RWPE2 (cell line): ENCODE measurements around the gene PLEKHG4.

Experiments
- ATAC-seq: fragments of 200-7000 bp; cut with Tn5 transposase; 3 replicates; pipeline ENCODE4 v1.9.1; 2021; ENCODE audit warnings: low read depth
- DNase-seq: peaks from one replicate; pipeline ENCODE4 v3.0.0-alpha.2; 2020; ENCODE audit warnings: low spot score
- H3K27ac ChIP-seq: fragments of 450-650 bp; 2 replicates; pipeline ENCODE4 v1.5.1; 2017; ENCODE audit warnings: mild to moderate bottlenecking; ENCODE audit not compliant: poor library complexity, severe bottlenecking
- H3K27me3 ChIP-seq: fragments of 250-450 bp; sonication (Bioruptor Pico); 2 replicates; pipeline ENCODE4 v1.5.1; 2021; ENCODE audit warnings: mild to moderate bottlenecking, moderate library complexity; ENCODE audit not compliant: insufficient read depth, poor library complexity, severe bottlenecking
- H3K36me3 ChIP-seq: fragments of 250-450 bp; sonication (Bioruptor Pico); 2 replicates; pipeline ENCODE4 v1.5.1; 2020; ENCODE audit warnings: low read depth, mild to moderate bottlenecking, moderate library complexity
- H3K4me1 ChIP-seq: fragments of 250-450 bp; sonication (Bioruptor Pico); 2 replicates; pipeline ENCODE4 v1.5.1; 2021; ENCODE audit warnings: mild to moderate bottlenecking, moderate library complexity; ENCODE audit not compliant: insufficient read depth, poor library complexity, severe bottlenecking
- H3K4me3 ChIP-seq: fragments of 250-450 bp; sonication (Bioruptor Pico); 2 replicates; pipeline ENCODE4 v1.5.1; 2021; ENCODE audit warnings: mild to moderate bottlenecking, moderate library complexity; ENCODE audit not compliant: severe bottlenecking
- H3K9me3 ChIP-seq: fragments of 250-450 bp; sonication (Bioruptor Pico); 2 replicates; pipeline ENCODE4 v1.5.1; 2021; ENCODE audit warnings: mild to moderate bottlenecking, moderate library complexity; ENCODE audit not compliant: severe bottlenecking
- TF ChIP-seq, protein P1 (sequence below): fragments of 450-650 bp; IDR thresholded peaks from one replicate; pipeline ENCODE4 v1.5.1; 2017; ENCODE audit warnings: mild to moderate bottlenecking, moderate library complexity; ENCODE audit not compliant: poor library complexity, severe bottlenecking

Gene PLEKHG4, protein sequence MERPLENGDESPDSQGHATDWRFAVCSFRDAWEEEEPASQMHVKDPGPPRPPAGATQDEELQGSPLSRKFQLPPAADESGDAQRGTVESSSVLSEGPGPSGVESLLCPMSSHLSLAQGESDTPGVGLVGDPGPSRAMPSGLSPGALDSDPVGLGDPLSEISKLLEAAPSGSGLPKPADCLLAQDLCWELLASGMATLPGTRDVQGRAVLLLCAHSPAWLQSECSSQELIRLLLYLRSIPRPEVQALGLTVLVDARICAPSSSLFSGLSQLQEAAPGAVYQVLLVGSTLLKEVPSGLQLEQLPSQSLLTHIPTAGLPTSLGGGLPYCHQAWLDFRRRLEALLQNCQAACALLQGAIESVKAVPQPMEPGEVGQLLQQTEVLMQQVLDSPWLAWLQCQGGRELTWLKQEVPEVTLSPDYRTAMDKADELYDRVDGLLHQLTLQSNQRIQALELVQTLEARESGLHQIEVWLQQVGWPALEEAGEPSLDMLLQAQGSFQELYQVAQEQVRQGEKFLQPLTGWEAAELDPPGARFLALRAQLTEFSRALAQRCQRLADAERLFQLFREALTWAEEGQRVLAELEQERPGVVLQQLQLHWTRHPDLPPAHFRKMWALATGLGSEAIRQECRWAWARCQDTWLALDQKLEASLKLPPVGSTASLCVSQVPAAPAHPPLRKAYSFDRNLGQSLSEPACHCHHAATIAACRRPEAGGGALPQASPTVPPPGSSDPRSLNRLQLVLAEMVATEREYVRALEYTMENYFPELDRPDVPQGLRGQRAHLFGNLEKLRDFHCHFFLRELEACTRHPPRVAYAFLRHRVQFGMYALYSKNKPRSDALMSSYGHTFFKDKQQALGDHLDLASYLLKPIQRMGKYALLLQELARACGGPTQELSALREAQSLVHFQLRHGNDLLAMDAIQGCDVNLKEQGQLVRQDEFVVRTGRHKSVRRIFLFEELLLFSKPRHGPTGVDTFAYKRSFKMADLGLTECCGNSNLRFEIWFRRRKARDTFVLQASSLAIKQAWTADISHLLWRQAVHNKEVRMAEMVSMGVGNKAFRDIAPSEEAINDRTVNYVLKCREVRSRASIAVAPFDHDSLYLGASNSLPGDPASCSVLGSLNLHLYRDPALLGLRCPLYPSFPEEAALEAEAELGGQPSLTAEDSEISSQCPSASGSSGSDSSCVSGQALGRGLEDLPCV

DNA sequence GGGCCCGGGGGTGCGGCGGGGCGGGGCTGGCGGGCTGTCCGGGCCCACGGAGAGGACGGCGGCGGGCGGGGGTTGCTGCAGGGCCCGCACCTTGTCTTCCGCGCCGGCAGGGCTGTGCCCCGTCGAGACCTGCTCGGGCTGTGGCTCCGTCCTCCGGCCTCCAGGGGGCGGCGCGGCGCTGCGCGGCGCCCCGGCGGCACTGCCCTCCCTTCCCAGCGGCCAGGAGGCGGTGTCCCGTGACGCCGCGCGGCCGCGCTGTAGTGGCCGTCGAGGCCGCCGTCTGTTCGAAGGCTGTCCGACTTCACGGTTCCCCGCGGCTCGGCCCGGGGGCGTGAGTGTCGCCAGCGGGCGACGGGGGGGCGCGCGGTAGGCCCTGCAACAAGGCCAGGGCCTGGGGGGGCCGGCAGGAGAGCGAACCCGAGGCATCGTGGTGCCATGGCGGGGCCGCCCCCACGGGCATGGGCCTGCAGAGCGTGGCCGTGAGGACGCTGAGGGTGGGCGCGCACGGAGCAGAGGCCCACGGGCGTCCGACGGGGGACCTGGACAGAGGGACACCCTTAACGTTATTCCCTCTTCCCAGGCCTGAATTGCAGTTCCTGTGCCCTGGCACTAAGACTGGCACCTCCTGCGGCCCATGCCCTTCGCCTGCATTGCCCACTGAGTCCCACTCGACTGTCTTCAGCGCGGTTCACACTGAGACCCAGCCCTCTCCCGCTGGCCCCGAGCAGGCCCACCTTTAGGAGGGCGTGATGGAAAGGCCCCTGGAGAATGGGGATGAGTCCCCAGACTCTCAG, at the start of gene PLEKHG4:
Gene PLEKHG4 (plus strand): TSS at position 237 of the 794 bp plus-strand sequence. CDS start 513 bp downstream, at position 750.
- Histone ChIP-seq H3K36me3 (peaks cover 52% of the 10 kb centered on the region), H3K4me3 (peak within 1 kb of the TSS; percentile 80), H3K27me3 (no peaks in the 10 kb centered on the region), H3K27ac (peak within 1 kb of the TSS; percentile 95), H3K4me1 (peaks cover 21% of the 10 kb centered on the region), H3K9me3 (no peaks in the 10 kb centered on the region)
- DNase-seq (no peak), ATAC-seq (peak; percentile 78)
- TF ChIP-seq, protein P1, sequence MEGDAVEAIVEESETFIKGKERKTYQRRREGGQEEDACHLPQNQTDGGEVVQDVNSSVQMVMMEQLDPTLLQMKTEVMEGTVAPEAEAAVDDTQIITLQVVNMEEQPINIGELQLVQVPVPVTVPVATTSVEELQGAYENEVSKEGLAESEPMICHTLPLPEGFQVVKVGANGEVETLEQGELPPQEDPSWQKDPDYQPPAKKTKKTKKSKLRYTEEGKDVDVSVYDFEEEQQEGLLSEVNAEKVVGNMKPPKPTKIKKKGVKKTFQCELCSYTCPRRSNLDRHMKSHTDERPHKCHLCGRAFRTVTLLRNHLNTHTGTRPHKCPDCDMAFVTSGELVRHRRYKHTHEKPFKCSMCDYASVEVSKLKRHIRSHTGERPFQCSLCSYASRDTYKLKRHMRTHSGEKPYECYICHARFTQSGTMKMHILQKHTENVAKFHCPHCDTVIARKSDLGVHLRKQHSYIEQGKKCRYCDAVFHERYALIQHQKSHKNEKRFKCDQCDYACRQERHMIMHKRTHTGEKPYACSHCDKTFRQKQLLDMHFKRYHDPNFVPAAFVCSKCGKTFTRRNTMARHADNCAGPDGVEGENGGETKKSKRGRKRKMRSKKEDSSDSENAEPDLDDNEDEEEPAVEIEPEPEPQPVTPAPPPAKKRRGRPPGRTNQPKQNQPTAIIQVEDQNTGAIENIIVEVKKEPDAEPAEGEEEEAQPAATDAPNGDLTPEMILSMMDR: peak; percentile 96

DNA sequence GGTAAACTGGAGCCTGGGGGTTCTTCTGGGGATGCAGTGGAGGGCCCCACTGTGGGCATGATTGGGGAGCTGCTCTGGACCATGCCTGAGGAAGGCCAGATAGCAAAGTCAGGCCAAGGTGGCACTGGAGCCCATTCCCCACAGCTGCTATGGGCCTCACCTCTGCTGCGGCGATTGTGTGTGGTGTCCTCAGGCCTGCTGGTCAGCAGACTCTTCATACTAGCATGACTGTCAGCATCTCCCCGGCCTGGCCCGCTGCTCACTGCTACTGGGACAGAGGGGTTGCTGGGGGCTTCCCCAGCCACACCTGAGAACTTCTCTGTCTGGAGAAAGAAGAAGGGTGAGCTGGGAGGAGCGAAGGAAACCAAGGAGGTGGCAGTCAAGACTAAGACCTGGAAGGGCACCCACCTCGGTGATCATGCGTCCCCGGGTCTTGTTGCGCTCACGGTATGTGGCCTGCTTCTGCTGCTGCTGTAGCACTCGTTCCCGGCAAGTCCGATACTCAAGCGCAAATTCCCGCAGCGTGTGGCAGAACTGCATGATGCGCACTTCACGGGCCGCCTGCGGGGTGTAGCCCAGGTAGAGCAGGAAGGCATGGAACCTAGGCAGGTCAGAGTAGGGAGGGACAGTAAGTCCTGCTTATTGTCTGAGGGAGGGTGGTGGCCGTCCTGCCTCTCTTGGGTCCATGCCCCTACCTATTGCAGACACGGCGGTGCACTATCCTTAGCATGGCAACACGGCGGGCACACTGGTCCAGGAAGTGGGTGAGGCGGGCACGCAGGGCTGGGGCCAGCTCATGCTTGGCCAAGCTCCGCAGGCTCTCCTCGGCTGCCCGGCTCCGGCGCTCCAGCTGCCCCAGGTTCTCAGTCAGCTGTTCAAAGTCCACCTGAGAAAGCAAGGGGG, 49.2 kb upstream of the PLEKHG4 start:
- H3K36me3 ChIP-seq: peaks cover 72% of the 10 kb centered on the region
- TF ChIP-seq, protein P1: no peak

DNA sequence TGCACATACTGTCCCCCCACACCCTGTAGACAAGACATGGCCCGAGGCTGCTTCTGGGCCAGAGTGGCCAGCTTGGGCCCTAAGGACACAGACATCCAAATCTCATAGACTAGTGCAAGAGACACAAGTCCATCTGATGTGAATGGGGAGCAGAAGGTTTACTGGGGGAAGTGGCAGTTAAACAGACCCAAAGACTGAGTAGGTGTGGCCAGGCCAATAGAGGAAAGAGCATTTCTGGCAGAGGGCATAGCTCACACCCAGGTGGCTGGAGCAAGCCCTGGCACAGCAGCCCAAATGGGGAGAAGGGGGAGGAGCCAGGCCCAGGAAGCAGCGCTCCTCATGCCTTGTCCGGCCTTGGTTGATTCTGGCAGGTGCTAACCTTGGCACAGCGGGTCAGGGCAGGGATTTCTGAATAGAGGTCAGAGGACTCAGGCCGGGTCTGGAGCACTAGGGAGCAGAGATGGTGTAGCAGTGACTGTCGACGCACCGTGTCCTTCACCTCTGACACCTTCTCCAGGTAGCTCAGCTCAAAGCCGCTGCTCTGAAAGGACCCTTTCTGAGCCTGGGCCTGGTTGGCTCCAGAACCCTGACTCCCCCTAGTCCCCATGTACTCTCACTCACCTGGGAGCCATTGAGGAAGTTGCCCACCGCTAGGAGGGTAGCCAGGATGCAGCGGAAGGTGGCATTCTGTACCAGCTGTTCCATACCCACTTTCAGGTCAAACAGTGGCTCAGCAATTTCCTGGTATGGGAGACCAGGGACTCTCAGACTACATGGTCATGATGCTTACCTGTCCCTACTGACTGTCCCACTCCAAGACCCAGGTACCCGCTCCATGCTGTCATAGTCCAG, 48.3 kb upstream of the PLEKHG4 start:
- peaks cover 6% of the 10 kb centered on the region for H3K4me1 ChIP-seq
- TF ChIP-seq, protein P1: no peak
- H3K27ac ChIP-seq: no peak overlapping the region
- H3K9me3 ChIP-seq: no peaks in the 10 kb centered on the region
- no peaks in the 10 kb centered on the region for H3K27me3 ChIP-seq
- no peak overlapping the region for H3K4me3 ChIP-seq
- DNase-seq (peak; percentile 58), ATAC-seq (no peak)
- H3K36me3 ChIP-seq: peaks cover 81% of the 10 kb centered on the region

More for the DNA sequence above, 49.2 kb upstream of the PLEKHG4 start:
- Histone ChIP-seq H3K9me3 (no peaks in the 10 kb centered on the region), H3K27ac (no peak overlapping the region), H3K27me3 (no peaks in the 10 kb centered on the region), H3K4me1 (peaks cover 6% of the 10 kb centered on the region), H3K4me3 (no peak overlapping the region)
- DNase-seq: peak; percentile 55
- no peak for ATAC-seq
